Measurements from ENCODE around the gene KLC4. TPM values are rescaled to one million over a fixed set of nuclear protein-coding genes. Genes with fewer than 3 reads are reported as not detected.

Gene KLC4
- polyA plus RNA-seq, 2 of the 4 experiments (the other 2 are of a cell fraction): 8.4 to 9.9 TPM

DNA sequence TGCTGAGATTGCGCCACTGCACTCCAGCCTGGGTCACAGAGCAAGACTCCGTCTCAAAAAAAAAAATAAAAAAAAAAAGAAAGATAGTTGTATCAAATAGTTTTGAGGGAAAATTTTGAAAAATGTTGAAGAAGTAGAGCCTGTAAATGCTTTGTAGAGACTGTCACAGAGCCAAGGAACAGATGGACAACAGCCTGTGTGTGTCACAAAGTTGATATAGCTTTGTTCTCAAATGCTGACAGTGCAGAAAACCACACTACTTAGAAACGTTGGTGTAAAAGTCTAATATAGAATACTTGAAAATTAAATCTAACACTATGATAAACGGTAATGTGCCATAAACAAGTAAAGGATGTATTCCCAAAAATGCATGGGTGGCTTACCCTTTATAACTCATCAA lies 42.1 kb downstream of the KLC4 start:
- no peak overlapping the region for H3K4me2 ChIP-seq

GRCh38 chr6:43103253-43103876 lies 43.9 kb downstream of the KLC4 start:
- CTCF ChIA-PET: no interaction called here
- 54% methylated on average over 2 of the region's 2 CpGs for WGBS (ENCODE audit: missing lambda C conversion rate)
- DNase-seq (ENCODE audit: low read depth in 1 of 2, low spot score in 1 of 2) (no peak), FAIRE-seq (no peak), ATAC-seq (no peak)
- Histone ChIP-seq H3K4me3 (no peak overlapping the region), H3K9me3 (no peaks in the 10 kb centered on the region), H3K4me2 (no peak overlapping the region), H3K27ac (no peak overlapping the region), H3K4me1 (no peaks in the 10 kb centered on the region)
- TF ChIP-seq, protein P1, sequence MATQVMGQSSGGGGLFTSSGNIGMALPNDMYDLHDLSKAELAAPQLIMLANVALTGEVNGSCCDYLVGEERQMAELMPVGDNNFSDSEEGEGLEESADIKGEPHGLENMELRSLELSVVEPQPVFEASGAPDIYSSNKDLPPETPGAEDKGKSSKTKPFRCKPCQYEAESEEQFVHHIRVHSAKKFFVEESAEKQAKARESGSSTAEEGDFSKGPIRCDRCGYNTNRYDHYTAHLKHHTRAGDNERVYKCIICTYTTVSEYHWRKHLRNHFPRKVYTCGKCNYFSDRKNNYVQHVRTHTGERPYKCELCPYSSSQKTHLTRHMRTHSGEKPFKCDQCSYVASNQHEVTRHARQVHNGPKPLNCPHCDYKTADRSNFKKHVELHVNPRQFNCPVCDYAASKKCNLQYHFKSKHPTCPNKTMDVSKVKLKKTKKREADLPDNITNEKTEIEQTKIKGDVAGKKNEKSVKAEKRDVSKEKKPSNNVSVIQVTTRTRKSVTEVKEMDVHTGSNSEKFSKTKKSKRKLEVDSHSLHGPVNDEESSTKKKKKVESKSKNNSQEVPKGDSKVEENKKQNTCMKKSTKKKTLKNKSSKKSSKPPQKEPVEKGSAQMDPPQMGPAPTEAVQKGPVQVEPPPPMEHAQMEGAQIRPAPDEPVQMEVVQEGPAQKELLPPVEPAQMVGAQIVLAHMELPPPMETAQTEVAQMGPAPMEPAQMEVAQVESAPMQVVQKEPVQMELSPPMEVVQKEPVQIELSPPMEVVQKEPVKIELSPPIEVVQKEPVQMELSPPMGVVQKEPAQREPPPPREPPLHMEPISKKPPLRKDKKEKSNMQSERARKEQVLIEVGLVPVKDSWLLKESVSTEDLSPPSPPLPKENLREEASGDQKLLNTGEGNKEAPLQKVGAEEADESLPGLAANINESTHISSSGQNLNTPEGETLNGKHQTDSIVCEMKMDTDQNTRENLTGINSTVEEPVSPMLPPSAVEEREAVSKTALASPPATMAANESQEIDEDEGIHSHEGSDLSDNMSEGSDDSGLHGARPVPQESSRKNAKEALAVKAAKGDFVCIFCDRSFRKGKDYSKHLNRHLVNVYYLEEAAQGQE (IDR thresholded peaks at IDR 0.05): no peak
- TF ChIP-seq KDM1A (IDR thresholded peaks at IDR 0.05; ENCODE audit: low read depth) (no peak), ZNF302 (CRISPR knock-in tag; IDR thresholded peaks at IDR 0.05) (no peak), RCOR1 (IDR thresholded peaks at IDR 0.05; ENCODE audit: low read depth, low read length) (no peak), ZSCAN20 (CRISPR knock-in tag; IDR thresholded peaks at IDR 0.05) (no peak), EP300 (IDR thresholded peaks at IDR 0.05) (no peak), BHLHE40 (IDR thresholded peaks at IDR 0.05; ENCODE audit: low read depth, low read length) (no peak)
- POLR2A ChIA-PET: no interaction called here

More for the DNA sequence above, 42.1 kb downstream of the KLC4 start:
- Histone ChIP-seq H3K4me1 (no peaks in the 10 kb centered on the region), H3K4me3 (no peak overlapping the region), H3K27ac (no peak overlapping the region), H3K9me3 (no peaks in the 10 kb centered on the region)
- CTCF ChIA-PET: interaction anchor here (0.7 kb wide), 1 partner anchor 160 kb away, joined by 4 read pairs; no protein-coding TSS in a partner anchor
- DNase-seq (ENCODE audit: low read depth in 1 of 2, low spot score in 1 of 2) (no peak), FAIRE-seq (no peak), ATAC-seq (no peak)
- no peak for TF ChIP-seq FOSB (CRISPR knock-in tag; IDR thresholded peaks at IDR 0.05)
- TF ChIP-seq MAFK (IDR thresholded peaks at IDR 0.05; ENCODE audit: partially characterized antibody): peak; percentile 94
- no peak for TF ChIP-seq ZSCAN20 (CRISPR knock-in tag; IDR thresholded peaks at IDR 0.05)
- no peak for TF ChIP-seq FOXS1 (CRISPR knock-in tag; IDR thresholded peaks at IDR 0.05)
- no peak for TF ChIP-seq JUN (IDR thresholded peaks at IDR 0.05)
- TF ChIP-seq EP300 (IDR thresholded peaks at IDR 0.05): no peak
- no peak for TF ChIP-seq USF2 (IDR thresholded peaks at IDR 0.05)
- POLR2A ChIA-PET: no interaction called here
- WGBS (ENCODE audit: missing lambda C conversion rate): 53% methylated on average over 4 of the region's 4 CpGs

DNA sequence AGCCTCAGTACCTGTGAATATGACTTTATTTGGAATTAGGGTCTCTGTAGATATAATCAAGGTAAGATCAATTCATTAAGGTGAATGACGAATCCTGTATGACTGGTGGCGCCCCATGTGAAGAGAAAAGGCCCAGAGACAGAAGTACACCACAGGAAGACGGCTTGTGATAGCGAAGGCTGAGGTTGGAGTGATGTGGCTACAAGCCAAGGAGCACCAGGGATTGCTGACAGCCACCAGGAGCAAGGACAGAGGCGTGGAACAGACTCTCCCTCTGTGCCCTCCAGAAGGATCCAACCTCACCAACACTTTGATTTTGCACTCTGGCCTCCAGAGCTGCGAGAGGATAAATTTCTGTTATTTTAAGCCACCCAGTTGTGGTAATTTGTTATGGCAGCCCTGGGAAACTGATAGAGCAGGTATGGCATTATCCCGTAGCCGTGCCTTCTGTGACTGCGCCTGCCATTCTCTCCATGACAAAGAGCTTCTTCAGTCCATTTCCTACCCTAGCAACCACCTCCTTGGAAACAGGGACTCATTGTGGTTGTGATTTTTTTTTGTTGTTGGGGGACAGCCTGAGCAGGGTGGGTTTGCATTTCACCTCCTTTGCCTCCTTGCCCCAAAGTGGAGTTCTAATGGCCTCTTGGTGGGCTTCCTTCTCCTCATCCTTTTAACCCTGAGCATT lies 46.2 kb downstream of the KLC4 start:
- H3K9me3 ChIP-seq: no peaks in the 10 kb centered on the region
- ChIA-PET CTCF (no interaction called here), POLR2A (no interaction called here)
- H3K4me3 ChIP-seq: no peak overlapping the region
- 69% methylated on average over 9 of the region's 9 CpGs for WGBS (ENCODE audit: missing lambda C conversion rate)
- no peak overlapping the region for H3K27ac ChIP-seq
- H3K4me1 ChIP-seq: no peaks in the 10 kb centered on the region
- TF ChIP-seq, protein P2, sequence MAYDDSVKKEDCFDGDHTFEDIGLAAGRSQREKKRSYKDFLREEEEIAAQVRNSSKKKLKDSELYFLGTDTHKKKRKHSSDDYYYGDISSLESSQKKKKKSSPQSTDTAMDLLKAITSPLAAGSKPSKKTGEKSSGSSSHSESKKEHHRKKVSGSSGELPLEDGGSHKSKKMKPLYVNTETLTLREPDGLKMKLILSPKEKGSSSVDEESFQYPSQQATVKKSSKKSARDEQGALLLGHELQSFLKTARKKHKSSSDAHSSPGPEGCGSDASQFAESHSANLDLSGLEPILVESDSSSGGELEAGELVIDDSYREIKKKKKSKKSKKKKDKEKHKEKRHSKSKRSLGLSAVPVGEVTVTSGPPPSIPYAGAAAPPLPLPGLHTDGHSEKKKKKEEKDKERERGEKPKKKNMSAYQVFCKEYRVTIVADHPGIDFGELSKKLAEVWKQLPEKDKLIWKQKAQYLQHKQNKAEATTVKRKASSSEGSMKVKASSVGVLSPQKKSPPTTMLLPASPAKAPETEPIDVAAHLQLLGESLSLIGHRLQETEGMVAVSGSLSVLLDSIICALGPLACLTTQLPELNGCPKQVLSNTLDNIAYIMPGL (CRISPR knock-in tag; IDR thresholded peaks at IDR 0.05; ENCODE audit: borderline replicate concordance): no peak
- TF ChIP-seq KDM1A (IDR thresholded peaks at IDR 0.05; ENCODE audit: low read depth): no peak
- no peak for TF ChIP-seq GATA3 (IDR thresholded peaks at IDR 0.05; ENCODE audit: borderline replicate concordance)
- TF ChIP-seq RARB (CRISPR knock-in tag; IDR thresholded peaks at IDR 0.05): no peak
- TF ChIP-seq MAFK (IDR thresholded peaks at IDR 0.05; ENCODE audit: partially characterized antibody): no peak
- FAIRE-seq (no peak), ATAC-seq (no peak), DNase-seq (ENCODE audit: low read depth in 1 of 2, low spot score in 1 of 2) (no peak)
- no peak overlapping the region for H3K4me2 ChIP-seq

Measured in A549 (cell line).